H9 (cell line): ENCODE data around the gene FAM107A. TPM values are rescaled to one million over a fixed set of nuclear protein-coding genes. Genes with fewer than 3 reads are reported as not detected.

Experiments
- DNase-seq: peaks from one replicate; pipeline ENCODE4 v3.0.0-alpha.2; 2017
- H2AFZ ChIP-seq: one replicate; pipeline ENCODE4 v1.6.1; 2013; ENCODE audit warnings: mild to moderate bottlenecking, low read length, control low read depth, moderate library complexity
- H2AK5ac ChIP-seq: 2 replicates; pipeline ENCODE4 v1.6.1; 2013; ENCODE audit warnings: low read length, control low read depth, mixed read lengths; ENCODE audit not compliant: insufficient read length
- H2BK120ac ChIP-seq: one replicate; pipeline ENCODE4 v1.6.1; 2013; ENCODE audit warnings: low read depth, mild to moderate bottlenecking, low read length, control low read depth, inconsistent platforms; ENCODE audit not compliant: poor library complexity, severe bottlenecking
- H2BK12ac ChIP-seq: 2 replicates; pipeline ENCODE4 v1.6.1; 2013; ENCODE audit warnings: low read length, control low read depth, mixed read lengths, low read depth; ENCODE audit not compliant: insufficient read length
- H2BK15ac ChIP-seq: 2 replicates; pipeline ENCODE4 v1.6.1; 2013; ENCODE audit warnings: low read depth, low read length, control low read depth
- H2BK20ac ChIP-seq: one replicate; pipeline ENCODE4 v1.6.1; 2013; ENCODE audit warnings: low read depth, mild to moderate bottlenecking, low read length, control low read depth, inconsistent platforms; ENCODE audit not compliant: poor library complexity, severe bottlenecking
- H2BK5ac ChIP-seq: 2 replicates; pipeline ENCODE4 v1.6.1; 2013; ENCODE audit warnings: low read length, control low read depth, mixed read lengths; ENCODE audit not compliant: insufficient read length
- H3K14ac ChIP-seq: 2 replicates; pipeline ENCODE4 v1.6.1; 2013; ENCODE audit warnings: low read length, control low read depth; ENCODE audit not compliant: insufficient read depth
- H3K18ac ChIP-seq: 2 replicates; pipeline ENCODE4 v1.6.1; 2013; ENCODE audit warnings: low read depth, mild to moderate bottlenecking, mixed read lengths, low read length, control low read depth; ENCODE audit not compliant: insufficient read length
- H3K23ac ChIP-seq: 2 replicates; pipeline ENCODE4 v1.6.1; 2013; ENCODE audit warnings: low read length, control low read depth, mixed read lengths, low read depth; ENCODE audit not compliant: insufficient read length
- H3K23me2 ChIP-seq: 2 replicates; pipeline ENCODE4 v1.6.1; 2013; ENCODE audit warnings: low read depth, mild to moderate bottlenecking, mixed read lengths, low read length, control low read depth; ENCODE audit not compliant: insufficient read length, poor library complexity, severe bottlenecking
- H3K27ac ChIP-seq: 2 replicates; pipeline ENCODE4 v1.5.1; 2013; ENCODE audit warnings: low read length, control low read depth, mixed read lengths, low read depth; ENCODE audit not compliant: insufficient read length
- H3K27me3 ChIP-seq: 2 replicates; pipeline ENCODE4 v1.6.1; 2013; ENCODE audit warnings: low read length, control low read depth, inconsistent platforms; ENCODE audit not compliant: insufficient read depth
- H3K4ac ChIP-seq: 2 replicates; pipeline ENCODE4 v1.6.1; 2013; ENCODE audit warnings: low read depth, mild to moderate bottlenecking, control low read depth, inconsistent platforms, low read length, moderate library complexity
- H3K4me1 ChIP-seq: 2 replicates; pipeline ENCODE4 v1.6.1; 2013; ENCODE audit warnings: low read length, control low read depth, inconsistent platforms; ENCODE audit not compliant: insufficient read depth
- H3K4me2 ChIP-seq: 2 replicates; pipeline ENCODE4 v1.6.1; 2013; ENCODE audit warnings: low read length, control low read depth, mixed read lengths; ENCODE audit not compliant: insufficient read length, insufficient read depth
- H3K56ac ChIP-seq: 2 replicates; pipeline ENCODE4 v1.6.1; 2013; ENCODE audit warnings: low read depth, mild to moderate bottlenecking, mixed read lengths, low read length, control low read depth; ENCODE audit not compliant: insufficient read length
- H3K79me1 ChIP-seq: 2 replicates; pipeline ENCODE4 v1.6.1; 2013; ENCODE audit warnings: low read depth, mild to moderate bottlenecking, moderate library complexity, low read length, control low read depth, inconsistent platforms; ENCODE audit not compliant: insufficient read depth, poor library complexity, severe bottlenecking
- H3K79me2 ChIP-seq: 2 replicates; pipeline ENCODE4 v1.6.1; 2013; ENCODE audit warnings: low read length, control low read depth, inconsistent platforms; ENCODE audit not compliant: insufficient read depth
- H3K9ac ChIP-seq: 2 replicates; pipeline ENCODE4 v1.6.1; 2013; ENCODE audit warnings: low read length, control low read depth, mixed read lengths; ENCODE audit not compliant: insufficient read length; ENCODE audit errors: extremely low read depth
- H3K9me3 ChIP-seq: one replicate; pipeline ENCODE4 v1.6.1; 2013; ENCODE audit warnings: low read depth, low read length, inconsistent platforms; ENCODE audit not compliant: control insufficient read depth
- H3T11ph ChIP-seq: one replicate; pipeline ENCODE4 v1.6.1; 2013; ENCODE audit warnings: mild to moderate bottlenecking, low read length, control low read depth, inconsistent platforms
- H4K20me1 ChIP-seq: one replicate; pipeline ENCODE4 v1.6.1; 2013; ENCODE audit not compliant: control insufficient read depth, insufficient read length, insufficient read depth
- H4K5ac ChIP-seq: 2 replicates; pipeline ENCODE4 v1.6.1; 2013; ENCODE audit warnings: low read depth, mild to moderate bottlenecking, mixed read lengths, low read length, control low read depth; ENCODE audit not compliant: insufficient read length
- H4K8ac ChIP-seq: replicated peaks from 2 replicates; pipeline ENCODE4 v1.6.1; 2013; ENCODE audit warnings: low read length, control low read depth, mixed read lengths, low read depth; ENCODE audit not compliant: insufficient read length
- H4K91ac ChIP-seq: 2 replicates; pipeline ENCODE4 v1.6.1; 2013; ENCODE audit warnings: low read depth, mild to moderate bottlenecking, moderate library complexity, mixed read lengths, low read length, control low read depth; ENCODE audit not compliant: insufficient read length
- H3K27ac Mint-ChIP-seq, 3 experiments: 2 replicates in 2 of 3; 3 replicates in 1 of 3; pipeline ENCODE4 v1.8.0; 2020 to 2021; ENCODE audit warnings: mixed read lengths in 3 of 3, mild to moderate bottlenecking in 1 of 3, moderate library complexity in 1 of 3
- H3K27me3 Mint-ChIP-seq: 2 replicates; pipeline ENCODE4 v1.8.0; 2021; ENCODE audit warnings: low read depth, mild to moderate bottlenecking, moderate library complexity, mixed read lengths
- H3K36me3 Mint-ChIP-seq, 3 experiments: 2 replicates in 2 of 3; 3 replicates in 1 of 3; pipeline ENCODE4 v1.8.0; 2020 to 2021; ENCODE audit warnings: low read depth in 3 of 3, mixed read lengths in 3 of 3; ENCODE audit not compliant: insufficient read depth in 1 of 3
- H3K4me1 Mint-ChIP-seq, 2 experiments: 2 replicates each; pipeline ENCODE4 v1.8.0; 2020; ENCODE audit warnings: mixed read lengths in 2 of 2
- H3K4me3 Mint-ChIP-seq, 2 experiments: 2 replicates in 1 of 2; 3 replicates in 1 of 2; pipeline ENCODE4 v1.8.0; 2020 to 2021; ENCODE audit warnings: mild to moderate bottlenecking in 2 of 2, mixed read lengths in 2 of 2, moderate library complexity in 1 of 2
- H3K9me3 Mint-ChIP-seq, 2 experiments: 2 replicates in 1 of 2; 3 replicates in 1 of 2; pipeline ENCODE4 v1.8.0; 2020; ENCODE audit warnings: mild to moderate bottlenecking in 2 of 2, mixed read lengths in 2 of 2, moderate library complexity in 1 of 2
- CTCF ChIP-seq: fragments of 200-600 bp; sonication (generic); conservative IDR thresholded peaks from 3 replicates; pipeline ENCODE4 v1.8.0; 2021; ENCODE audit warnings: antibody characterized with exemption, mild to moderate bottlenecking
- WGBS: extraction: QIAGEN DNeasy Blood & Tissue Kit; methylation state at CpG from one replicate; pipeline ENCODE4 v1.1.7; 2013; ENCODE audit warnings: missing lambda C conversion rate, low lambda C conversion rate, mixed read lengths; ENCODE audit not compliant: insufficient read length; ENCODE audit errors: extremely low coverage; 5-methylcytosine and 5-hydroxymethylcytosine counted together
- total RNA-seq: library from RNA; stranded (reverse); gene quantifications from 2 replicates; pipeline ENCODE4 v1.2.1, GENCODE V29; 2021

FAM107A gene
- total RNA-seq, 1 experiment from 2014 or later: 0.11 TPM

- no peak overlapping the region for H3K4me2 ChIP-seq
- WGBS: no CpG with 5 or more reads among the region's 9 CpGs
- no peak for TF ChIP-seq CTCF
These were observed 35.6 kb upstream of the FAM107A start for GRCh38 chr3:58612830-58613229.

More at GRCh38 chr3:58612830-58613229, 35.6 kb upstream of the FAM107A start:
- H3K14ac ChIP-seq: no peak overlapping the region
- H2AK5ac ChIP-seq: no peak overlapping the region
- Mint-ChIP-seq H3K27ac (no peak overlapping the region), H3K27me3 (peaks cover 4% of the 10 kb centered on the region), H3K4me1 (peaks cover 6 to 11% of the 10 kb centered on the region in 2 experiments), H3K9me3 (no peaks in the 10 kb centered on the region), H3K36me3 (no peaks in the 10 kb centered on the region), H3K4me3 (no peak overlapping the region)
- H4K20me1 ChIP-seq: no peaks in the 10 kb centered on the region
- no peak for DNase-seq
- no peak overlapping the region for H2BK20ac ChIP-seq
- no peak overlapping the region for H2BK5ac ChIP-seq
- H2AFZ ChIP-seq: no peak overlapping the region
- no peak overlapping the region for H3K27ac ChIP-seq
- H3K4me1 ChIP-seq: no peaks in the 10 kb centered on the region
- no peak overlapping the region for H3K9ac ChIP-seq
- H4K5ac ChIP-seq: no peak overlapping the region
- no peak overlapping the region for H2BK12ac ChIP-seq
- H3K23ac ChIP-seq: no peak overlapping the region
- no peak overlapping the region for H3K18ac ChIP-seq
- H4K8ac ChIP-seq: no peak overlapping the region
- no peaks in the 10 kb centered on the region for H3K9me3 ChIP-seq
- H4K91ac ChIP-seq: no peak overlapping the region
- no peaks in the 10 kb centered on the region for H3K79me1 ChIP-seq
- no peak overlapping the region for H3K4ac ChIP-seq
- H3K23me2 ChIP-seq: no peaks in the 10 kb centered on the region
- H2BK120ac ChIP-seq: no peak overlapping the region
- no peaks in the 10 kb centered on the region for H3K79me2 ChIP-seq
- no peak overlapping the region for H3K56ac ChIP-seq
- H2BK15ac ChIP-seq: no peak overlapping the region
- H3K27me3 ChIP-seq: no peaks in the 10 kb centered on the region
- no peak overlapping the region for H3T11ph ChIP-seq
